ENCODE results near the gene PLAAT5. TPM values are rescaled to one million over a fixed set of nuclear protein-coding genes. Genes with fewer than 3 reads are reported as not detected.
"Not testable (repeated sequence)": the region's sequence is repeated elsewhere in the genome, so short reads cannot be mapped to it uniquely, and the experiment has no call there.

The PLAAT5 gene
- total and polyA plus RNA-seq, 2 of the 8 experiments (the other 6 are each of a cell fraction or from before 2014, with no cell fraction given): 16.0 to 18.7 TPM

GRCh38 chr11:63435351-63435750 is 55.6 kb downstream of the PLAAT5 start:
- H3K23ac ChIP-seq (ENCODE audit: insufficient read length); H3K27me3 ChIP-seq (replicated peaks in 1 of 4; ENCODE audit: control insufficient read depth in 3 of 4, extremely low read depth in 1 of 4, insufficient read depth in 3 of 4, low read length in 3 of 4); H3K79me1 ChIP-seq (ENCODE audit: low read depth, low read length); H3K4ac ChIP-seq (replicated peaks; ENCODE audit: insufficient read length, low read depth, low read length); H2AK5ac ChIP-seq (ENCODE audit: low read depth, low read length); H2BK120ac ChIP-seq (replicated peaks; ENCODE audit: low read depth, low read length); H4K91ac ChIP-seq (replicated peaks; ENCODE audit: insufficient read length, low read length); H3K4me1 ChIP-seq (replicated peaks in 1 of 4; ENCODE audit: control insufficient read depth in 3 of 4, insufficient read depth in 4 of 4, low read length in 3 of 4); H2BK15ac ChIP-seq (ENCODE audit: low read length); H3K79me2 ChIP-seq (ENCODE audit: control insufficient read depth in 1 of 2, insufficient read depth in 2 of 2, low read length in 2 of 2); H3K9ac ChIP-seq (replicated peaks in 1 of 4; ENCODE audit: extremely low read depth in 1 of 4, low read depth in 3 of 4, low read length in 3 of 4); H2AFZ ChIP-seq (ENCODE audit: low read length); H2BK5ac ChIP-seq (ENCODE audit: low read depth, low read length); H3K36me3 ChIP-seq (ENCODE audit: control insufficient read depth in 2 of 4, insufficient read depth in 4 of 4, low read length in 3 of 4); H2BK12ac ChIP-seq (ENCODE audit: low read depth, low read length); FAIRE-seq; H3K4me3 ChIP-seq (ENCODE audit: extremely low read depth in 1 of 4, insufficient read depth in 2 of 4, low read depth in 3 of 4, low read length in 4 of 4); H3K14ac ChIP-seq (ENCODE audit: insufficient read length); H3K18ac ChIP-seq (ENCODE audit: extremely low read depth, low read length); H4K8ac ChIP-seq (ENCODE audit: extremely low read depth, insufficient read depth, low read length); H3K23me2 ChIP-seq (ENCODE audit: low read depth, low read length); H3K56ac ChIP-seq (replicated peaks; ENCODE audit: insufficient read length, low read depth, low read length); H3K27ac ChIP-seq (ENCODE audit: low read depth, low read length); H4K20me1 ChIP-seq (replicated peaks in 1 of 2; ENCODE audit: control insufficient read depth in 1 of 2, insufficient read depth in 2 of 2, low read length in 2 of 2): not testable (repeated sequence)
- ChIA-PET POLR2A (ENCODE audit: partially characterized antibody) (interaction anchor here (0.8 to 1.2 kb wide), 3 partner anchors 8 to 55 kb away, joined by 3 to 4 read pairs (median 3); no protein-coding TSS in a partner anchor), CTCF (ENCODE audit: partially characterized antibody) (interaction anchor here (0.8 to 1.0 kb wide), 2 partner anchors 42 to 412 kb away, joined by 3 read pairs; no protein-coding TSS in a partner anchor)
- H3K9me3 ChIP-seq (ENCODE audit: insufficient read depth in 2 of 2, low read depth in 1 of 2, low read length in 1 of 2): peaks cover 0 to 12% of the 10 kb centered on the region in 2 experiments; a peak in 2 of 4 replicates
- peak overlapping the region; percentile 57 for H4K5ac ChIP-seq (ENCODE audit: insufficient read length, low read depth, low read length)
- TF ChIP-seq ASH2L (IDR thresholded peaks at IDR 0.05; ENCODE audit: low read length): peak; percentile 35
- peak in 1 of 2 experiments; percentile 79 for DNase-seq (ENCODE audit: low read depth in 1 of 2, low spot score in 2 of 2)
- WGBS, 2 experiments (ENCODE audit: extremely low coverage in 1 of 2, insufficient coverage in 1 of 2, insufficient read length in 1 of 2, insufficient replicate concordance in 2 of 2, low coverage in 1 of 2, low lambda C conversion rate in 2 of 2, missing lambda C conversion rate in 1 of 2): 80% methylated on average over 22 of the region's 22 CpGs; no CpG with 5 or more reads in 1 of the 2 experiments
- peak overlapping the region in 1 of 2 experiments; percentile 41; a peak in 2 of 4 replicates for H3K4me2 ChIP-seq (ENCODE audit: insufficient read depth in 1 of 2, low read depth in 2 of 2, low read length in 2 of 2)
- H2BK20ac ChIP-seq (ENCODE audit: low read length): peak overlapping the region; percentile 51; the same call in 1 of the 2 replicates
